ENCODE results near the gene SH3RF1. TPM values are rescaled to one million over a fixed set of nuclear protein-coding genes. Genes with fewer than 3 reads are reported as not detected.
"Not testable (repeated sequence)": the region's sequence is repeated elsewhere in the genome, so short reads cannot be mapped to it uniquely, and the experiment has no call there.

Gene SH3RF1
- total RNA-seq, 2 donors from 2014 or later, result 0.43 to 0.82 TPM

GRCh38 chr4:169283114-169283509 is 12.4 kb upstream of the SH3RF1 start:
- DNase-seq (ENCODE audit: low spot score in 2 of 2) (no peak), ATAC-seq (no peak)
- Mint-ChIP-seq H3K27ac (no peak overlapping the region), H3K9me3 (no peaks in the 10 kb centered on the region), H3K36me3 (no peaks in the 10 kb centered on the region)

GRCh38 chr4:169282429-169283113 is 11.8 kb upstream of the SH3RF1 start:
- no peak overlapping the region for H3K27ac Mint-ChIP-seq
- ATAC-seq (peak in 1 of 2 donors; percentile 63), DNase-seq (ENCODE audit: low spot score in 2 of 2) (no peak)
- H3K9me3 Mint-ChIP-seq, result no peaks in the 10 kb centered on the region
- no peaks in the 10 kb centered on the region for H3K36me3 Mint-ChIP-seq

DNA sequence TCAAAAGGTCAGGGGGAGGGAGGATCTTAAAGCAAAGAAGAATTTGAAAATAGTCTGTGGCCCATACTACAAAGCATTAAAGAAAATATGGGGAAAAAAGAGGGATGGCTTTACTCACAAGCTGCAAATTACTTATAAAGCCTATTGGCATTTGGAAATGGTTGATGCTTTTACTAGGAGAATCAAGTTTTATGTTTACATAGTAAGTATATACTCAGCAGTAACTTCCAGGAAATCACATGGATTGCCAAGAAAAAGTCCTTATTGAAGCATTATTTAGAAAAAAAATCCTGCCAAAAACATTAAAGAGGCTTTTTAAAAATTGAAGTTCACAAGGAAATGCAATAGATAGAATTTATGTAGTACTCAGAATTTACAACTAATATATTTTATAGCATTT is 8.4 kb upstream of the SH3RF1 start:
- DNase-seq (ENCODE audit: low spot score in 2 of 2), result no peak
- Mint-ChIP-seq H3K9me3 (no peaks in the 10 kb centered on the region), H3K27ac (no peak overlapping the region), H3K36me3 (no peaks in the 10 kb centered on the region)
- ATAC-seq, result no peak

DNA sequence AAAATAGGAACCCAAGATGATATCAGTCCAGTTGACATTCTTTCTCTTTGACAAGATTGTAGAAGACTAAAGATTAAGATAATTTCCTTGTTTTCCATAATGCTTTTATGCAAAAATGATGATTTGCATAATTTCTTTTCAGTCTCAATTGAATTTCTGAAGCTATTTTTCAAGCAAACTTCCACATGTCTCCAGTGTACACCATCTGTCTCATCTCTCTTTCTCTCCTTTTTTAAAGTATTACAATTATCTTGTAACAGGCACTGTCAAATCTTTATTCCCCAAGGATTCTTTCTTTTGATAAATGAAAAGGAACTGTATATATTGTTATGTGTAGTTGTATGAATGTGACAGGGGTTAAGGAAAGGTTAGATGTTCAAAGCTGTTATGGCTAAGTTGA is 7.9 kb upstream of the SH3RF1 start:
- Mint-ChIP-seq H3K36me3 (no peaks in the 10 kb centered on the region), H3K27ac (no peak overlapping the region), H3K9me3 (no peaks in the 10 kb centered on the region)
- ATAC-seq (no peak), DNase-seq (ENCODE audit: low spot score in 2 of 2) (no peak)

DNA sequence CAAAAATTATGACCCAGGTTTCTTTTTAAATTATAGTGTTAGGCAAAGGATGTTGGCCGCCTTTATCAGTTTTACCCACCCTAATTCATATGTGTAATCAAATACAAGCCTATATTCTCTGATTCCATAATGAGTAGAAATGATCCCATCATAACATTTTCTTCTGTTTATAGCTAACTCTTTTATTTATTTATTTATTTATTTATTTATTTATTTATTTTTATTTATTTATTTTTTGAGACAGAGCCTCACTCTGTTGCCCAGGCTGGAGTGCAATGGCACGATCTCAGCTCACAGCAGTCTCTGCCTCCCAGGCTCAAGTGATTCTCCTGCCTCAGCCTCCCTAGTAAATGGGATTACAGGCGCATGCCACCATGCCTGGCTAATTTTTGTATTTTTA is 7.1 kb upstream of the SH3RF1 start:
- not testable (repeated sequence) for H3K9me3 Mint-ChIP-seq; ATAC-seq; H3K27ac Mint-ChIP-seq; DNase-seq (ENCODE audit: low spot score in 2 of 2); H3K36me3 Mint-ChIP-seq

DNA sequence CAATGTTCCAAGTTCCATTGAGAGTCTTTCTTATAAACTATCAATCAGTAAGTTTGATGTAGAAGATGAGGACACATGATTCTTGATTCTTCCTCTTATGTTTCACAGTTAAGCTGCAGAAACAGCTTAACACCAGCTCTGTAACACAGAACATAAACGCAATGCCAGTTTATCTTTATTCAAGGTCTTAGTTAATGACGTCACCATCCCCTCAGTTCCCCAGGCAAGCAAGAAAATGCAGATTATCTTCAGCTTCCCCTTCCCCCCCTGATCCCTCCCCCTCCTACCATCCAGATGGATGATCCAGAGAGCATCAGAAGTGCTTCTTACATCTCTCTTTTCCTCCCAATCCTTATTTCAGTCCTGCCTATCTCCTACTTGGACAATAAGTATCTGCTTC is 4.4 kb upstream of the SH3RF1 start:
- ATAC-seq, result no peak
- no peaks in the 10 kb centered on the region for H3K9me3 Mint-ChIP-seq

GRCh38 chr4:169274033-169274432 is 3.3 kb upstream of the SH3RF1 start:
- Mint-ChIP-seq H3K9me3 (no peaks in the 10 kb centered on the region), H3K36me3 (peaks cover 0 to 3% of the 10 kb centered on the region in 2 donors), H3K27ac (no peak overlapping the region)
- DNase-seq (ENCODE audit: low spot score in 2 of 2) (no peak), ATAC-seq (peak in 1 of 2 donors; percentile 58)

More for the DNA sequence above, 4.4 kb upstream of the SH3RF1 start:
- no peaks in the 10 kb centered on the region for H3K36me3 Mint-ChIP-seq
- DNase-seq (ENCODE audit: low spot score in 2 of 2), result no peak
- no peak overlapping the region for H3K27ac Mint-ChIP-seq

GRCh38 chr4:169272265-169272886 is 1.6 kb upstream of the SH3RF1 start:
- Mint-ChIP-seq H3K9me3 (no peaks in the 10 kb centered on the region), H3K36me3 (peaks cover 0 to 7% of the 10 kb centered on the region in 2 donors), H3K27ac (no peak overlapping the region)
- DNase-seq (ENCODE audit: low spot score in 2 of 2) (no peak), ATAC-seq (no peak)

- no peak for DNase-seq (ENCODE audit: low spot score in 2 of 2)
- H3K9me3 Mint-ChIP-seq, result no peaks in the 10 kb centered on the region
- H3K36me3 Mint-ChIP-seq, result peaks cover 0 to 7% of the 10 kb centered on the region in 2 donors
- H3K27ac Mint-ChIP-seq, result no peak overlapping the region
- no peak for ATAC-seq
Observed at GRCh38 chr4:169271692-169272007, 894 bp upstream of the SH3RF1 start.

GRCh38 chr4:169269916-169270809 is 593 bp downstream of the SH3RF1 start:
- ATAC-seq (peak; percentile 60 to 75), DNase-seq (ENCODE audit: low spot score in 2 of 2) (peak; percentile 38 to 57)
- H3K27ac Mint-ChIP-seq, result no peak overlapping the region
- peaks cover 0 to 7% of the 10 kb centered on the region in 2 donors for H3K36me3 Mint-ChIP-seq
- H3K9me3 Mint-ChIP-seq, result no peaks in the 10 kb centered on the region

- Mint-ChIP-seq H3K27ac (no peak overlapping the region), H3K9me3 (peaks cover 0 to 5% of the 10 kb centered on the region in 2 donors), H3K36me3 (peaks cover 0 to 7% of the 10 kb centered on the region in 2 donors)
- DNase-seq (ENCODE audit: low spot score in 2 of 2), result no peak
- no peak for ATAC-seq
Observed at GRCh38 chr4:169268951-169269760, 1.6 kb downstream of the SH3RF1 start.

DNA sequence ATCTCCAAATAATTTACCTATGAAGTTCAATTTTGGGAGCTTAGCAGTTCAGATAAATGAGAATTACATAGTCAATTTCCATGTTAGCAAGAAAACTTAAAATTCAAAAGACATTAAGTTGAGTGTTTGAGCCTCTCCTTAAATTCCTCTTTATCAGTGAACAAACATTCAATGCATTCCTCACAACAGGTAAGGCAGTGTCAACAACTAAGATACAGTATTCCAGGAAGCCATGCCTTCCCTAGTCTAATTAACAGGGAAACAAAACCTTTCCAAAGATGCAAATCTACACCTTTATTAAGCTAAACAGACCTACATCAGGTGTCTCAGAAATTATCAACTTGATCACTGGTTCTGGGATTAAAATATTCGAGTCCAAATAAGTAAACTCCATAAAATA is 3.7 kb downstream of the SH3RF1 start:
- Mint-ChIP-seq H3K36me3 (peaks cover 0 to 7% of the 10 kb centered on the region in 2 donors), H3K9me3 (peaks cover 0 to 5% of the 10 kb centered on the region in 2 donors), H3K27ac (no peak overlapping the region)
- ATAC-seq (no peak), DNase-seq (ENCODE audit: low spot score in 2 of 2) (no peak)

DNA sequence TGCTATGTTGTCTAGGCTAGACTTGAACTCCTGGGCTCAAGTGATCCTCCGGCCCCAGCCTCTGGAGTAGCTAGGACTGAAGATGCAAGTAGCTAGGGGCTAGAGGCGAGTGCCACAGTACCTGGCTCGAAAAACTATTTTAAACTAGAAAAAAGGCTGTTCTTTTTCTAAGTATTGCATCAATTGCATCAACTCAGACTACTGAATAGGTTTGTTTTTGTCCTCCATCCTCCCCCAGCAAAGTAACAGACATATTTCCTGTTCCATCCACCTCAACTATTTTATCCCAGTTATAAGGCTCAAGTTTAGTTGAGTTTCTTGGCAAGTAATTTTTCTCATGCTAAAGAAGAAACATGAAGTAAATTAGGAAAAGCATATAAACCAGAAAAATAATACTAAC is 4.1 kb downstream of the SH3RF1 start:
- ATAC-seq (no peak), DNase-seq (ENCODE audit: low spot score in 2 of 2) (no peak)
- Mint-ChIP-seq H3K9me3 (peaks cover 0 to 5% of the 10 kb centered on the region in 2 donors), H3K36me3 (peaks cover 0 to 7% of the 10 kb centered on the region in 2 donors), H3K27ac (no peak overlapping the region)

GRCh38 chr4:169266081-169266480 is 4.7 kb downstream of the SH3RF1 start:
- no peak for ATAC-seq
- no peak for DNase-seq (ENCODE audit: low spot score in 2 of 2)
- H3K27ac Mint-ChIP-seq, result no peak overlapping the region
- peaks cover 0 to 7% of the 10 kb centered on the region in 2 donors for H3K36me3 Mint-ChIP-seq
- H3K9me3 Mint-ChIP-seq, result peaks cover 0 to 5% of the 10 kb centered on the region in 2 donors

- H3K27ac Mint-ChIP-seq, result no peak overlapping the region
- DNase-seq (ENCODE audit: low spot score in 2 of 2), result no peak
- H3K9me3 Mint-ChIP-seq, result peaks cover 0 to 5% of the 10 kb centered on the region in 2 donors
- ATAC-seq, result no peak
- H3K36me3 Mint-ChIP-seq, result peaks cover 0 to 2% of the 10 kb centered on the region in 2 donors
Observed at GRCh38 chr4:169263791-169264392, 6.9 kb downstream of the SH3RF1 start.

DNA sequence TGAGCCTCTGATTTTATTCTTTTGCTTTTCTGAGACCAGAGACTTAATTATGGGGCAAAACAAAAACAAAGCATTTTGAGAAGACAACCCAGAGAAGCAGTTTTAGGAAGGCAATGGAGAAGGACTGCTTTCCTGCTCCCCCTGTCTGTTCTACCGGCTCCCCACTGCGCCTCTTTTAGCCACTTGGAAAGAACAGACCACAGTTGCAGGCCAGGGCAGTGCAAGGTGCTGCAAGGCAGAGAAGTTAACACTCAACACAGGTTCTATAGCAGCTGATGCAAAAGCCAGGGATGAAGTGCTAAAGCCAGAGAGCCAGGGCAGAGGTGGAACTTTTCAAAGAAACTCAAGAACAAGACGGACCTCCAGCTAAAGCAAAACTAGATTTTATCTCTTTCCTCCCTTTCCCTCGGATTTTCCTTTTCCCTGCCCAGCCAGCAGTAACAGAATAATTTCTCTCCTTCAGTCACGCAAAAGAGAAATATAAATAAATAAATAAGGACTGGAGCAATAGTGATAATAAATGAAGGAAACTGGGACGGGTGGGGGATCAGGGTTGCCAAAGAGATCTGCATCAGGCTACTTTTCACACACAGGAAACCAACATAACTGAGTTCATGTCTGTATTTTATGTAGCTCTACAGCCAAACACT is 10.4 kb downstream of the SH3RF1 start:
- no peak for DNase-seq (ENCODE audit: low spot score in 2 of 2)
- H3K36me3 Mint-ChIP-seq, result no peaks in the 10 kb centered on the region
- ATAC-seq, result no peak
- peaks cover 0 to 5% of the 10 kb centered on the region in 2 donors for H3K9me3 Mint-ChIP-seq
- no peak overlapping the region for H3K27ac Mint-ChIP-seq
